Vagina (tissue), 2 donors: ENCODE results near the gene DVL2.

ENCODE experiments used
- CTCF ChIP-seq, 3 experiments: fragments of 450-650 bp in 2 of 3; fragments of 200-600 bp in 1 of 3; sonication (generic) in 1 of 3; IDR thresholded peaks; one replicate each; pipeline ENCODE4 v1.5.1; 2017 to 2019; ENCODE audit warnings: antibody characterized with exemption in 3 of 3, mild to moderate bottlenecking in 2 of 3, moderate library complexity in 2 of 3
- POLR2A ChIP-seq, 2 donors: fragments of 450-650 bp; IDR thresholded peaks; one replicate each; pipeline ENCODE4 v1.6.1; 2017; ENCODE audit warnings: antibody characterized with exemption in 2 of 2, mild to moderate bottlenecking in 2 of 2, moderate library complexity in 2 of 2
- POLR2AphosphoS5 ChIP-seq, 2 donors: sonication (generic); formaldehyde crosslinking; IDR thresholded peaks; one replicate each; pipeline ENCODE4 v1.9.0; 2017; ENCODE audit warnings: antibody characterized with exemption in 2 of 2, mild to moderate bottlenecking in 2 of 2, low read depth in 1 of 2; ENCODE audit not compliant: insufficient read depth in 1 of 2

GRCh38 chr17:7176107-7176840 lies 58.0 kb downstream of the DVL2 start:
- TF ChIP-seq POLR2A (IDR thresholded peaks at IDR 0.05), result no peak
- no peak for TF ChIP-seq CTCF (IDR thresholded peaks at IDR 0.05)
- TF ChIP-seq POLR2AphosphoS5 (IDR thresholded peaks at IDR 0.05; ENCODE audit: insufficient read depth in 1 of 2, low read depth in 1 of 2), result no peak
